PC-3 (cell line): Measurements from ENCODE around the gene TMEM52. TPM values are rescaled to one million over a fixed set of nuclear protein-coding genes. Genes with fewer than 3 reads are reported as not detected.

Experiments used
- ATAC-seq: fragments of 200-7000 bp; cut with Tn5 transposase; 2 replicates; pipeline ENCODE4 v1.9.1; 2020; ENCODE audit warnings: mild to moderate bottlenecking, moderate library complexity
- BruUV-seq: library from RNA; stranded (reverse); fragments of 400-500 nt; replicated peaks from 2 replicates; lab custom pipeline; 2021; lab: Mats Ljungman, UMichigan
- CTCF ChIA-PET: fragments of 300-600 bp; sonication (Branson Sonifier 250); formaldehyde crosslinking; loops from one replicate; lab custom pipeline; 2022; ENCODE audit warnings: antibody characterized with exemption; lab: Charles Lee
- POLR2A ChIA-PET: fragments of 300-600 bp; sonication (Branson Sonifier 250); formaldehyde crosslinking; loops from one replicate; lab custom pipeline; 2022; ENCODE audit warnings: antibody characterized with exemption; ENCODE audit not compliant: unreplicated experiment; lab: Charles Lee
- DNase-seq: peaks from one replicate; pipeline ENCODE4 v3.0.0-alpha.2; 2015
- H2AFZ ChIP-seq: fragments of 300-600 bp; sonication (generic); 2 replicates; pipeline ENCODE4 v1.6.0; 2016; ENCODE audit warnings: antibody characterized with exemption, low read length
- H3F3A ChIP-seq: fragments of 300-600 bp; sonication (generic); one replicate; pipeline ENCODE4 v1.6.0; 2017; ENCODE audit warnings: antibody characterized with exemption, low read length, control low read depth, mild to moderate bottlenecking; ENCODE audit not compliant: unreplicated experiment
- H3K27ac ChIP-seq: fragments of 300-600 bp; sonication (generic); 2 replicates; pipeline ENCODE4 v1.5.1; 2016; ENCODE audit warnings: mild to moderate bottlenecking, low read length
- H3K27me3 ChIP-seq: fragments of 300-600 bp; sonication (generic); 2 replicates; pipeline ENCODE4 v1.6.1; 2016; ENCODE audit warnings: low read length, mixed read lengths
- H3K36me3 ChIP-seq: fragments of 300-600 bp; sonication (generic); 2 replicates; pipeline ENCODE4 v1.6.1; 2016; ENCODE audit warnings: low read depth, mixed run types, low read length, mixed read lengths
- H3K4me1 ChIP-seq: fragments of 300-600 bp; sonication (generic); 2 replicates; pipeline ENCODE4 v1.5.1; 2016; ENCODE audit warnings: low read length; ENCODE audit not compliant: insufficient read depth
- H3K4me2 ChIP-seq: fragments of 300-600 bp; sonication (generic); 2 replicates; pipeline ENCODE4 v1.6.0; 2016; ENCODE audit warnings: low read length
- H3K4me3 ChIP-seq: fragments of 300-600 bp; sonication (generic); 2 replicates; pipeline ENCODE4 v1.5.1; 2016; ENCODE audit warnings: mild to moderate bottlenecking, low read length, mixed read lengths
- H3K79me2 ChIP-seq: fragments of 300-600 bp; sonication (generic); 2 replicates; pipeline ENCODE4 v1.6.1; 2017; ENCODE audit warnings: low read length, mixed read lengths
- H3K9ac ChIP-seq: fragments of 300-600 bp; sonication (generic); 2 replicates; pipeline ENCODE4 v1.6.0; 2016; ENCODE audit warnings: mild to moderate bottlenecking, low read length
- H3K9me2 ChIP-seq: fragments of 300-600 bp; sonication (generic); replicated peaks from 2 replicates; pipeline ENCODE4 v1.6.1; 2016; ENCODE audit warnings: mixed run types, low read length, mixed read lengths
- H3K9me3 ChIP-seq: fragments of 300-600 bp; sonication (generic); 2 replicates; pipeline ENCODE4 v1.6.1; 2016; ENCODE audit warnings: low read length, mixed read lengths
- H4K20me1 ChIP-seq: fragments of 300-600 bp; sonication (generic); 2 replicates; pipeline ENCODE4 v1.6.1; 2016; ENCODE audit warnings: low read length, mixed read lengths
- CTCF ChIP-seq: fragments of 300-600 bp; sonication (generic); conservative IDR thresholded peaks from 2 replicates; pipeline ENCODE4 v1.5.1; 2017; ENCODE audit warnings: antibody characterized with exemption, low read depth, mild to moderate bottlenecking, low read length
- EZH2 ChIP-seq: fragments of 300-600 bp; sonication (generic); IDR thresholded peaks from one replicate; pipeline ENCODE4 v1.6.1; 2017; ENCODE audit warnings: antibody characterized with exemption, mild to moderate bottlenecking, low read length; ENCODE audit not compliant: unreplicated experiment
- EZH2phosphoT487 ChIP-seq: fragments of 300-600 bp; sonication (generic); IDR thresholded peaks from 2 replicates; pipeline ENCODE4 v1.6.1; 2018; ENCODE audit warnings: mild to moderate bottlenecking, antibody characterized with exemption, low read length, borderline replicate concordance
- intact Hi-C: fragments of 100-400 bp; cut with micrococcal nuclease; formaldehyde crosslinking; loops from 2 replicates; pipeline ENCODE4 v1.9.0; 2023
- total RNA-seq: library from RNA; depleted of rRNA; stranded (reverse); fragments of >200 nt; gene quantifications from 2 replicates; pipeline ENCODE4 v1.2.3, GENCODE V29; 2014

Gene TMEM52
- total RNA-seq, 1 experiment from 2014 or later = 22.6 TPM

GRCh38 chr1:1920608-1921458 lies 1.8 kb upstream of the TMEM52 start:
- Histone ChIP-seq H3K36me3 (no peaks in the 10 kb centered on the region), H3K9ac (no peak overlapping the region), H3K79me2 (no peaks in the 10 kb centered on the region), H3K9me3 (no peaks in the 10 kb centered on the region), H3K9me2 (no peaks in the 10 kb centered on the region), H3K4me2 (no peak overlapping the region), H2AFZ (no peak overlapping the region), H4K20me1 (no peaks in the 10 kb centered on the region), H3K27ac (no peak overlapping the region), H3K27me3 (no peaks in the 10 kb centered on the region), H3K4me1 (peaks cover 15% of the 10 kb centered on the region), H3K4me3 (no peak overlapping the region), H3F3A (no peaks in the 10 kb centered on the region)
- CTCF ChIA-PET = no interaction called here
- ATAC-seq (no peak), DNase-seq (no peak)
- BruUV-seq = no TSS peak
- intact Hi-C loops = no loop called here
- POLR2A ChIA-PET = no interaction called here
- TF ChIP-seq EZH2phosphoT487 (no peak), CTCF (no peak), EZH2 (no peak)

- DNase-seq = no peak
- H3F3A ChIP-seq = no peaks in the 10 kb centered on the region
- peak overlapping the region; percentile 16; the same call in 1 of the 2 replicates for H3K9ac ChIP-seq
- no peak overlapping the region for H3K27ac ChIP-seq
- H3K79me2 ChIP-seq = no peaks in the 10 kb centered on the region
- no peaks in the 10 kb centered on the region for H3K27me3 ChIP-seq
- H3K9me2 ChIP-seq = no peaks in the 10 kb centered on the region
- peak overlapping the region; percentile 76; the same call in 1 of the 2 replicates for H2AFZ ChIP-seq
- ChIA-PET POLR2A (no interaction called here), CTCF (no interaction called here)
- H3K4me1 ChIP-seq = peaks cover 15% of the 10 kb centered on the region
- H3K4me2 ChIP-seq = peak overlapping the region; percentile 88
- no peak for ATAC-seq
- no peaks in the 10 kb centered on the region for H3K36me3 ChIP-seq
- peak overlapping the region; percentile 73; the same call in 1 of the 2 replicates for H3K4me3 ChIP-seq
- BruUV-seq = no TSS peak
- TF ChIP-seq EZH2 (no peak), EZH2phosphoT487 (no peak), CTCF (no peak)
- intact Hi-C loops = no loop called here
- no peaks in the 10 kb centered on the region for H4K20me1 ChIP-seq
- H3K9me3 ChIP-seq = no peaks in the 10 kb centered on the region
Observed at GRCh38 chr1:1920057-1920607, 1.1 kb upstream of the TMEM52 start.
